Cardiac septum (tissue), 1 donor: ENCODE results near the gene SKIL. TPM values are rescaled to one million over a fixed set of nuclear protein-coding genes. Genes with fewer than 3 reads are reported as not detected.
"Not testable (repeated sequence)": the region's sequence is repeated elsewhere in the genome, so short reads cannot be mapped to it uniquely, and the experiment has no call there.

ENCODE experiments used
- DNase-seq: peaks from one replicate; pipeline ENCODE4 v3.0.0-alpha.2; 2020; ENCODE audit warnings: low spot score
- intact Hi-C: fragments of 100-400 bp; cut with DNase I; formaldehyde crosslinking; loops from one replicate; pipeline ENCODE4 v1.14.0; 2022
- long read RNA-seq: library from polyadenylated mRNA; unstranded; transcript quantifications from one replicate; pipeline ENCODE4 v2.0.0, GENCODE V29; 2021
- total RNA-seq: library from RNA; stranded (reverse); fragmentation: NEBNext Ultra II Directional; extraction: Animal tissue kit (Norgen Biotek cat#: 25700); gene quantifications from one replicate; pipeline ENCODE4 v1.2.1, GENCODE V29; 2021
- donor health status: DM: no; HTN: no; CAD: no.

SKIL gene, protein sequence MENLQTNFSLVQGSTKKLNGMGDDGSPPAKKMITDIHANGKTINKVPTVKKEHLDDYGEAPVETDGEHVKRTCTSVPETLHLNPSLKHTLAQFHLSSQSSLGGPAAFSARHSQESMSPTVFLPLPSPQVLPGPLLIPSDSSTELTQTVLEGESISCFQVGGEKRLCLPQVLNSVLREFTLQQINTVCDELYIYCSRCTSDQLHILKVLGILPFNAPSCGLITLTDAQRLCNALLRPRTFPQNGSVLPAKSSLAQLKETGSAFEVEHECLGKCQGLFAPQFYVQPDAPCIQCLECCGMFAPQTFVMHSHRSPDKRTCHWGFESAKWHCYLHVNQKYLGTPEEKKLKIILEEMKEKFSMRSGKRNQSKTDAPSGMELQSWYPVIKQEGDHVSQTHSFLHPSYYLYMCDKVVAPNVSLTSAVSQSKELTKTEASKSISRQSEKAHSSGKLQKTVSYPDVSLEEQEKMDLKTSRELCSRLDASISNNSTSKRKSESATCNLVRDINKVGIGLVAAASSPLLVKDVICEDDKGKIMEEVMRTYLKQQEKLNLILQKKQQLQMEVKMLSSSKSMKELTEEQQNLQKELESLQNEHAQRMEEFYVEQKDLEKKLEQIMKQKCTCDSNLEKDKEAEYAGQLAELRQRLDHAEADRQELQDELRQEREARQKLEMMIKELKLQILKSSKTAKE
- 37.3 TPM for total RNA-seq
- long read RNA-seq, partial matches to known transcripts, result 1 of 12 reads
- long read RNA-seq, other reads (novel, unspliced or antisense), result 9 of 12 reads

DNA sequence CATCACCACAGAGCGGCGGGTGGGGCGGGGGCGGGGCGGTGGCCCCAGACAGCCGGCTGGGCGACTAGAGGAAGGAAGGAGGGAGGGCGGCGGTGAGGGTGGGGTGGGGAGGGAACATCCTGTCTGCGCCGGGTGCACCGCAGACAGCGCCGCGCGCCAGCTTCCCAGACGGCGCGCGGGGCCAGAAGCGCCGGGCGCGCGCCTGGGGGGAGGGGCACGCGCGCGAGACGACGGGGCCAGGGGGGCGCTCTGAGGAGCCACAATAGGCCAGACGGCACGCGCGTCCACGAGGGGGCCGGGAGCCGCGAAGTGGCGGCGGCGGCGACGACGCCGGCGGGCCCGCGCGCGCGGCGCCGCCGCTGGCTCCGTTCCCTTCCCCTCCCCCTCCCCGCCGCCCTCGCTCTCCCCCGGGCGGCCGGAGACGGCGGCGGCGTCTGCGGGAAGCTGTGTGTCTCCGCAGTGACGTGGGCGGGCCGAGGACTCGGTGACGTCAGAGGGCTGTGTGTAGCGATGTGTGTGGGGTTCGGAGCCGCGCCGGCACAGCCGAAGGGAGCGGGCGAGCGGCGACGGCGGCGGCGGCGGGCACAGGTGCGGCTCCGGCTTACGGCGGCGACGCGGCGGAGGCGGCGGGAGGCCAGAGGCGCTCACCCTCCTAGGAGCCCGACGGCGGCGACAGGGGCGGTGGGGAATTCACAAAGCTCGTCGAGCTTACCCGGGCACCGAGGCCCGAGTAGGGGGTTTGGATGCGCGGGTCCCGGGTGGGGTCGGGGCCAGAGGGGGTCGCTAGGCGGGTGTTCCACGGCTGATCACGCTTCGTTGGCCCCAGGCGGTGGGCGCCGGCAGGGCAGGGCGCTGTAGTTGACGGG, at the start of gene SKIL:
TSS of gene SKIL (plus strand) at position 540 of the 866 bp plus-strand sequence. CDS start 2,617 bp downstream, outside the sequence.
- DNase-seq, result peak; percentile 99
- intact Hi-C loops, result loop anchor here (5.0 to 10.0 kb wide), 3 partner anchors 45 to 593 kb away; partner anchors contain the start of genes ACTRT3, PRKCI and TERC

DNA sequence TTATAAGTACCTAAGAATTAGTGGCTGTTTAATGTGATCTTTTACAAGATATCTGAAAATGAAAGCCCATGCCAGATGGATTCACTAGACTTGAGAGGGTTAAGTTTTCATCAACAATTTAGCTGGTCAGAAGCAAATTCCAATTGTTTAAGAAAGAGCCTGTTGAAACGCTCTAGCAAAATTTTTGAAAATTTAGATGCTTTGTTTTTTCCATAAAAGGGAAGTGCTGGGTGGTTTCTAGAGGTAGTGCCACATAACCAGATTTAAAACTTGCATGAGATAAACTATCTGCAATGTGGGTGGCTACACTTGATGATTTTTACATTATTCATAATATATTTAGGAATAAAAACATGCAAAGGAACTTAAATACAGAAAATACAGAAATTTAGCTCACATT, 48.5 kb upstream of the SKIL start:
- no peak for DNase-seq
- intact Hi-C loops, result no loop called here

- DNase-seq, result no peak
- intact Hi-C loops, result loop anchor here (10.0 kb wide), 1 partner anchor 187 kb away; no protein-coding TSS in a partner anchor
Measured at GRCh38 chr3:170317954-170318353, 39.6 kb upstream of the SKIL start.

DNA sequence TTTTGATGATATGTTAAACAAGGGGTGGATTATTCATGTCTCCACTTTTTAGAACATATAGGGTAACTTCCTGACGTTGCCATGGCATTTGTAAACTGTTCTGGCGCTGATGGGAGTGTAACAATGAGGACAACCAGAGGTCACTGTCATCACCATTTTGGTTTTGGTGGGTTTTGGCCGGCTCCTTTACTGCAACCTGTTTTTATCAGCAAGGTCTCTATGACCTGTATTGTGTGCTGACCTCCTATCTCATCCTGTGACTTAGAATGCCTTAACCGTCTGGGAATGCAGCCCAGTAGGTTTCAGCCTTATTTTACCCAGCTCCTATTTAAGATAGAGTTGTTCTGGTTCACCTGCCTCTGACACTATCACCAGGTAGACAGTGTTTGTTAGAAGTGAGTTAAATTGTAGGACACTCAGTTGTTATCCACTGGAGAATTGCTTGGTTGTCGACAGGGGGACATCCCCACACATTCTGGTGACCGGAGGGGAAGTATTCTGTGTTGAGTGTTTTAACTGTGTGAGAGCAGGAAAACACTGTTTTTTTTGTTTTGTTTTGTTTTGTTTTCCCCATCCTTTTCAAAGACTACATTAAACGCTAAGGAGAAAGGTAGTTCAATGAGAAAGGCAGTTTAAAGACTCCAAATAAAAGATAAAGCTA, 36.9 kb upstream of the SKIL start:
- no peak for DNase-seq
- intact Hi-C loops, result no loop called here

- DNase-seq, result peak; percentile 80
- intact Hi-C loops, result no loop called here
Measured at GRCh38 chr3:170321321-170322034, 36.0 kb upstream of the SKIL start.

GRCh38 chr3:170322566-170323269, 34.8 kb upstream of the SKIL start:
- DNase-seq, result no peak
- intact Hi-C loops, result no loop called here

GRCh38 chr3:170323331-170323730, 34.2 kb upstream of the SKIL start:
- DNase-seq, result no peak
- intact Hi-C loops, result no loop called here

DNA sequence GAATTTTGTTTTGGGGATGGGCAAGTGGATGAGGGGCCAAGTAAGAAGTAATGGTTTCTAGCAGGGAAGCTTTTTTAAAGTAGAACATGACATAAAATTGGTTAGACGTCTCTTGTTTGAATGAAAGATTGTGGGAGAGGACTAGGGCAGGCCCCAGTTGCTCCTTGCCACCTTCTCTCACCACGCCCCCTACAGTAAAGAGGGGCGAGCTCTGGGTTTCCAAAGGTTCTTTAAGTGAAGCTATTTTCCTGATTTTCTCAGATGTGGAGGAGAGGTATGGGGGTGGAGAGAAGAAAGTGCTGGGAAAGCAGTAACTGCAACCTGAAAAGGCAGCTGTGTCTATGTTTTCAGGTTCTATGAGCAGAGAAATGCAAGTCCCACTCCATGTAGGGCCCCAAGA, 32.6 kb upstream of the SKIL start:
- DNase-seq, result no peak
- intact Hi-C loops, result no loop called here

- no peak for DNase-seq
- intact Hi-C loops, result no loop called here
Measured at GRCh38 chr3:170327040-170327808, 30.3 kb upstream of the SKIL start.

DNA sequence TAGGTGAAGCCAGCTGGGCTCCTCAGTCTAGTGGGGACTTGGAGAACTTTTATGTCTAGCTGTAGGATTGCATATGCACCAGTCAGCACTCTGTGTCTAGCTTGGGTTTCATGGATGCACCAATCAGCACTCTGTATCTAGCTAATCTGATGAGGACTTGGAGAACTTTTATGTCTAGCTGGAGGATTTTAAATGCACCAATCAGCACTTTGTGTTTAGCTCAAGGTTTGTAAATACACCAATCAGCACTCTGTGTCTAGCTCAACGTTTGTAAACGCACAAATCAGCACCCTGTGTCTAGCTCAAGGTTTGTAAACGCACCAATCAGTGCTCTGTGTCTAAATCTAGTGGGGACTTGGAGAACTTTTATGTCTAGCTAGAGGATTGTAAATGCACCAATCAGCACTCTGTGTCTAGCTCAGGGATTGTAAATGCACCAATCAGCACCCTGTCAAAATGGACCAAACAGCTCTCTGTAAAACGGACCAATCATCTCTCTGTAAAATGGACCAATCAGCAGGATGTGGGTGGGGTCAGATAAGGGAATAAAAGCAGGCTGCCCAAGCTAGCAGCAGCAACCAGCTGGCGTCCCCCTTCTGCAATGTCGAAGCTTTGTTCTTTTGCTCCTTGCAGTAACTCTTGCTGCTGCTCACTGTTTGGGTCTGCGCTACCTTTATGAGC, 29.5 kb upstream of the SKIL start:
- intact Hi-C loops, DNase-seq: not testable (repeated sequence)

GRCh38 chr3:170330366-170330765, 27.1 kb upstream of the SKIL start:
- intact Hi-C loops, result no loop called here

GRCh38 chr3:170331143-170331542, 26.4 kb upstream of the SKIL start:
- DNase-seq, result no peak
- intact Hi-C loops, result no loop called here

More at GRCh38 chr3:170330366-170330765, 27.1 kb upstream of the SKIL start:
- DNase-seq, result no peak

DNA sequence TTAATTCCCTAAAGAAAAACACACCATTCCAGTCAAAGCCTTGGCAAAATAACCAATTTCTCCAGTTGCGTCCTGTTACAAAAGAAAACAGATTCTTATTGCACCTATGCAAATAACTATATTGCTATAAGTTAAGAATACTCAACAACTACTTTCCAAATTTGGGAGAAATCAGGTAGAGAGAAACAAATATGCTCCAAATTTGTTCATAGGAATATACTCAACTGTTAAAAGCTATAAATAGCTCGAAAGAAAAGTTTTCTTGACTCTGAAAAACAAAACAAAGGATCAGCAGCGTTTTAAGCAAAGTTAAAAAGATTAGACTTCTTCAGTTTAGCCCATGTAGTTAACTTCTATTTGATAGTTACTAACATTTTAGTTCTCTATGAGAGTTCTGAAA, 20.1 kb upstream of the SKIL start:
- no peak for DNase-seq
- intact Hi-C loops, result no loop called here

- intact Hi-C loops, result no loop called here
- no peak for DNase-seq
Measured at GRCh38 chr3:170338690-170339340, 18.7 kb upstream of the SKIL start.

- DNase-seq, intact Hi-C loops: not testable (repeated sequence)
Measured at GRCh38 chr3:170342273-170342672, 15.2 kb upstream of the SKIL start.

DNA sequence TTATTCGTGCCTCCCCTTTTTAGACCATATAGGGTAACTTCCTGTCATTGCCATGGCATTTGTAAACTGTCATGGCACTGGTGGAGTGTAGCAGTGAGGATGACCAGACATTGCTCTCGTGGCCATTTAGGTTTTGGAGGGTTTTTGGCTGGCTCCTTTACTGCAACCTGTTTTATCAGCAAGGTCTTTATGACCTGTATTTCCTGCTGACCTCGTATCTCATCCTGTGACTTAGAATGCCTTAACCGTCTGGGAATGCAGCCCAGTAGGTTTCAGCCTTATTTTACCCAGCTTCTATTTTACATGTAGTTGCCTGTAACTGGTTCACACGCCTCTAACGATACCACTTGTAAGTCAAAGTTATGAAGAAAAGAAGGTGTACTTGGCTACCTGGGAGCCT, 13.7 kb upstream of the SKIL start:
- intact Hi-C loops, DNase-seq: not testable (repeated sequence)
